GM12891 (cell line): ENCODE data around the gene STX11.

Source experiments
- POLR2A ChIP-seq: IDR thresholded peaks from 2 replicates; pipeline ENCODE4 v1.6.1; 2011; ENCODE audit warnings: low read depth, low read length, control low read depth
- POLR2AphosphoS5 ChIP-seq: IDR thresholded peaks from 2 replicates; pipeline ENCODE4 v1.6.1; 2011; ENCODE audit warnings: low read depth, low read length, control low read depth
- POU2F2 ChIP-seq: IDR thresholded peaks from 2 replicates; pipeline ENCODE4 v1.6.1; 2011; ENCODE audit warnings: low read depth, mild to moderate bottlenecking, control low read depth, low read length, moderate library complexity

- TF ChIP-seq POLR2A: no peak
- no peak for TF ChIP-seq POLR2AphosphoS5
- TF ChIP-seq POU2F2: no peak
These were observed 37.0 kb upstream of the STX11 start for GRCh38 chr6:144113366-144113765.
